ENCODE data around the gene FAM217A.

The FAM217A gene

GRCh38 chr6:4066029-4066755 lies 12.7 kb downstream of the FAM217A start:
- no peak for TF ChIP-seq CTCF (IDR thresholded peaks at IDR 0.05; ENCODE audit: borderline replicate concordance, insufficient read depth, low read depth, low read length)
- no peak overlapping the region for H3K4me3 ChIP-seq (ENCODE audit: low read depth, low read length)

- H3K4me3 ChIP-seq (ENCODE audit: low read depth, low read length): no peak overlapping the region
- no peak for TF ChIP-seq CTCF (IDR thresholded peaks at IDR 0.05; ENCODE audit: borderline replicate concordance, insufficient read depth, low read depth, low read length)
These were observed 19.7 kb downstream of the FAM217A start for GRCh38 chr6:4059115-4059777.

- no peak for TF ChIP-seq CTCF (IDR thresholded peaks at IDR 0.05; ENCODE audit: borderline replicate concordance, insufficient read depth, low read depth, low read length)
- H3K4me3 ChIP-seq (ENCODE audit: low read depth, low read length): no peak overlapping the region
These were observed 21.9 kb downstream of the FAM217A start for GRCh38 chr6:4057036-4057435.

- TF ChIP-seq CTCF (IDR thresholded peaks at IDR 0.05; ENCODE audit: borderline replicate concordance, insufficient read depth, low read depth, low read length): no peak
- H3K4me3 ChIP-seq (ENCODE audit: low read depth, low read length): no peak overlapping the region
These were observed 23.4 kb downstream of the FAM217A start for GRCh38 chr6:4055420-4056041.

- no peak for TF ChIP-seq CTCF (IDR thresholded peaks at IDR 0.05; ENCODE audit: borderline replicate concordance, insufficient read depth, low read depth, low read length)
- no peak overlapping the region for H3K4me3 ChIP-seq (ENCODE audit: low read depth, low read length)
These were observed 29.7 kb downstream of the FAM217A start for GRCh38 chr6:4049246-4049645.

GRCh38 chr6:4041480-4041879 lies 37.5 kb downstream of the FAM217A start:
- TF ChIP-seq CTCF (IDR thresholded peaks at IDR 0.05; ENCODE audit: borderline replicate concordance, insufficient read depth, low read depth, low read length): no peak
- H3K4me3 ChIP-seq (ENCODE audit: low read depth, low read length): no peak overlapping the region

Measured in GM12875 (cell line).